ENCODE data around the gene HK1. TPM values are rescaled to one million over a fixed set of nuclear protein-coding genes. Genes with fewer than 3 reads are reported as not detected.
"Not testable (repeated sequence)": the region's sequence is repeated elsewhere in the genome, so short reads cannot be mapped to it uniquely, and the experiment has no call there.

HK1 gene
- total and polyA plus RNA-seq, 2 experiments from 2014 or later = 31.1 to 42.5 TPM

DNA sequence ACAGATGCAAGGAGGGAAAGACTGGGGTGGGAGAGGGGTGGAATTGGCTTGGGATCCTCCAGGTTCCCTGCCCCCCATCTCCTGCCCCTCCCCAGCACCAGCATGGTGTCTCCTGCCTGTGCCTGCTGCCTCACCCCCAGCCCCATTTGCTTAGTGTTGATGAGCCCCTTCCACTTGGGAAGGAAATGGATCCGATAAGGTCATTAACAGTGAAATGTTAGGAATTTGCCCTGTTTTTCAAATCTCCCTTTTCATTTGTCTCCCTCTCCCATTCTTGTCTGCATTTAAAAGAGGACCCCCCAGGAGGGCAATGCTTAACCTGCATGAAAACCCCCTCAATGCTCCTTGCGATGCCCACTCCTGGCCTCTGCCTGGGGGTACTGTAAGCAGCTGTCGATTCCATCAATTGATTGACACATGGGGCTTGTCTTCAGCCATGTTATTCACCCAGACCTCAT lies 51.5 kb downstream of the HK1 start:
- H3K27ac ChIP-seq = no peak overlapping the region
- no peak overlapping the region for H3K4me3 ChIP-seq
- peaks cover 78% of the 10 kb centered on the region for H3K79me2 ChIP-seq
- no peak for DNase-seq (ENCODE audit: low spot score)
- no peaks in the 10 kb centered on the region for H3K9me2 ChIP-seq (replicated peaks; ENCODE audit: insufficient read depth)
- H3K36me3 ChIP-seq (replicated peaks; ENCODE audit: insufficient read depth, low read depth) = no peaks in the 10 kb centered on the region
- H2AFZ ChIP-seq = no peak overlapping the region
- H3K4me1 ChIP-seq (ENCODE audit: insufficient read depth) = peaks cover 40% of the 10 kb centered on the region
- 66% methylated on average over 3 of the region's 3 CpGs for WGBS (ENCODE audit: low lambda C conversion rate, missing lambda C conversion rate)
- no peak overlapping the region for H3K4me2 ChIP-seq
- H3K9me3 ChIP-seq (ENCODE audit: low read depth) = no peaks in the 10 kb centered on the region
- no peaks in the 10 kb centered on the region for H3K27me3 ChIP-seq
- TF ChIP-seq EZH2 (IDR thresholded peaks at IDR 0.05; ENCODE audit: borderline replicate concordance) = no peak
- H4K20me1 ChIP-seq (ENCODE audit: insufficient read depth, poor library complexity, severe bottlenecking) = peaks cover 4% of the 10 kb centered on the region

DNA sequence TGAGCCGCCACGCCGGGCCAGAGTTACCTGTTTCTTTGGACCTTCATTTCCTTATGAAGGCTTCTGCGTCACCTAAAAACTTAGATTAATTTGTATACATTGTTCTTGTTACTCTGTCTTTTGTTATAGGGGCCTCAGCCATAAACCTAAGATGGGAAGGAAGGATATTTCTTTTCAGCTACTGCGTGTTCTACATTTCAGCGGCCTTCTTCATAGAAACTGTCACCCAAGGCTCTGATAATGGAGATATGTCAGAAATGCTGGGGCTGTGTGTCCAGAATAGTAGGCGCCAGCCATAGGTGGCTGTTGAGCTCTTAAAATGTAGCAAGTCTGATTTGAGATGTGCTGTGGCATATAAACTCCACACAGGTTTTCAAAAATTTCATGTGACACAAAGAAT lies 52.9 kb downstream of the HK1 start:
- no peaks in the 10 kb centered on the region for H3K27me3 ChIP-seq
- H3K79me2 ChIP-seq = peaks cover 80% of the 10 kb centered on the region
- H3K9me2 ChIP-seq (replicated peaks; ENCODE audit: insufficient read depth) = no peaks in the 10 kb centered on the region
- H3K4me1 ChIP-seq (ENCODE audit: insufficient read depth) = peaks cover 45% of the 10 kb centered on the region
- DNase-seq (ENCODE audit: low spot score) = no peak
- peak overlapping the region; percentile 19 for H3K27ac ChIP-seq
- H3K4me3 ChIP-seq = no peak overlapping the region
- TF ChIP-seq EZH2 (IDR thresholded peaks at IDR 0.05; ENCODE audit: borderline replicate concordance) (no peak), EZH2phosphoT487 (IDR thresholded peaks at IDR 0.05; ENCODE audit: low read depth, severe bottlenecking, unreplicated experiment) (no peak)
- TF ChIP-seq, protein P1, sequence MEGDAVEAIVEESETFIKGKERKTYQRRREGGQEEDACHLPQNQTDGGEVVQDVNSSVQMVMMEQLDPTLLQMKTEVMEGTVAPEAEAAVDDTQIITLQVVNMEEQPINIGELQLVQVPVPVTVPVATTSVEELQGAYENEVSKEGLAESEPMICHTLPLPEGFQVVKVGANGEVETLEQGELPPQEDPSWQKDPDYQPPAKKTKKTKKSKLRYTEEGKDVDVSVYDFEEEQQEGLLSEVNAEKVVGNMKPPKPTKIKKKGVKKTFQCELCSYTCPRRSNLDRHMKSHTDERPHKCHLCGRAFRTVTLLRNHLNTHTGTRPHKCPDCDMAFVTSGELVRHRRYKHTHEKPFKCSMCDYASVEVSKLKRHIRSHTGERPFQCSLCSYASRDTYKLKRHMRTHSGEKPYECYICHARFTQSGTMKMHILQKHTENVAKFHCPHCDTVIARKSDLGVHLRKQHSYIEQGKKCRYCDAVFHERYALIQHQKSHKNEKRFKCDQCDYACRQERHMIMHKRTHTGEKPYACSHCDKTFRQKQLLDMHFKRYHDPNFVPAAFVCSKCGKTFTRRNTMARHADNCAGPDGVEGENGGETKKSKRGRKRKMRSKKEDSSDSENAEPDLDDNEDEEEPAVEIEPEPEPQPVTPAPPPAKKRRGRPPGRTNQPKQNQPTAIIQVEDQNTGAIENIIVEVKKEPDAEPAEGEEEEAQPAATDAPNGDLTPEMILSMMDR (IDR thresholded peaks at IDR 0.05; ENCODE audit: poor library complexity) = no peak
- no peak overlapping the region for H3K4me2 ChIP-seq
- no peak overlapping the region for H2AFZ ChIP-seq
- no peaks in the 10 kb centered on the region for H3K36me3 ChIP-seq (replicated peaks; ENCODE audit: insufficient read depth, low read depth)
- H3K9me3 ChIP-seq (ENCODE audit: low read depth) = no peaks in the 10 kb centered on the region
- H4K20me1 ChIP-seq (ENCODE audit: insufficient read depth, poor library complexity, severe bottlenecking) = no peaks in the 10 kb centered on the region
- 96% methylated on average over 7 of the region's 7 CpGs for WGBS (ENCODE audit: low lambda C conversion rate, missing lambda C conversion rate)

DNA sequence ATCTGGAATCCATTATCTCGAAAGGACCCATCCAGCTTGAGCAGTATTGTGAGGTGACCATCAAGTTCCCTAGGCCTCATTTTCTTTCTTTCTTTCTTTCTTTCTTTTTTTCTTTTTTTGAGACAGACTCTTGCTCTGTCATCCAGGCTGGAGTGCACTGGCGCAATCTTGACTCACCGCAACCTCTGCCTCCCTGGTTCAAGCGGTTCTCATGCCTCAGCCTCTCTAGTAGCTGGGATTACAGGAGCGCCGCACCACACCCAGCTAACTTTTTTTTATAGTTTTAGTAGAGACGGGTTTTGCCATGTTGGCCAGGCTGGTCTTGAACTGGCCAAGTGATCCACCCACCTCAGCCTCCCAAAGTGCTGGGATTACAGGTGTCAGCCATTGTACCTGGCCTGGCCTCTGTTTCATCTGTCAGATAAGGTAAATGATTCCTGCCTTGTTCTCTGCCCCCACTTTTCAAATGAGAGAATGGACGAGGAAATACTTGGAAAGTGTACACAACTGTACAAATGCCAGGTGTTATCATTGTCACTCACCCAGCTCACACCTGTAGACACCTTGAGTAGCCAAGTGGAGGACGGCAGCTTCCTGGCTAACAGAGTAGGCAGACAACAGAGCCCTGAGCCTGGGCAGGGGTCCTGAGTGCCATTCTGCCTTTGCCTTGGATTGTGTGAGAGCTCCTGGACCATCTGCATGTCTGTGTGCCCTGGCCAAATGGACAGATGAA lies 54.1 kb downstream of the HK1 start:
- Histone ChIP-seq H3K9me2 (replicated peaks; ENCODE audit: insufficient read depth) (no peaks in the 10 kb centered on the region), H2AFZ (no peak overlapping the region), H3K9me3 (ENCODE audit: low read depth) (no peaks in the 10 kb centered on the region), H3K27ac (peak overlapping the region; percentile 71), H3K4me2 (peak overlapping the region; percentile 60), H4K20me1 (ENCODE audit: insufficient read depth, poor library complexity, severe bottlenecking) (no peaks in the 10 kb centered on the region), H3K79me2 (peaks cover 76% of the 10 kb centered on the region), H3K36me3 (replicated peaks; ENCODE audit: insufficient read depth, low read depth) (no peaks in the 10 kb centered on the region), H3K27me3 (no peaks in the 10 kb centered on the region), H3K4me3 (no peak overlapping the region), H3K4me1 (ENCODE audit: insufficient read depth) (peaks cover 44% of the 10 kb centered on the region)
- DNase-seq (ENCODE audit: low spot score) = no peak
- TF ChIP-seq, protein P1 (IDR thresholded peaks at IDR 0.05; ENCODE audit: poor library complexity) = no peak
- TF ChIP-seq EZH2phosphoT487 (IDR thresholded peaks at IDR 0.05; ENCODE audit: low read depth, severe bottlenecking, unreplicated experiment) (no peak), EZH2 (IDR thresholded peaks at IDR 0.05; ENCODE audit: borderline replicate concordance) (no peak)
- WGBS (ENCODE audit: low lambda C conversion rate, missing lambda C conversion rate) = 88% methylated on average over 9 of the region's 9 CpGs

DNA sequence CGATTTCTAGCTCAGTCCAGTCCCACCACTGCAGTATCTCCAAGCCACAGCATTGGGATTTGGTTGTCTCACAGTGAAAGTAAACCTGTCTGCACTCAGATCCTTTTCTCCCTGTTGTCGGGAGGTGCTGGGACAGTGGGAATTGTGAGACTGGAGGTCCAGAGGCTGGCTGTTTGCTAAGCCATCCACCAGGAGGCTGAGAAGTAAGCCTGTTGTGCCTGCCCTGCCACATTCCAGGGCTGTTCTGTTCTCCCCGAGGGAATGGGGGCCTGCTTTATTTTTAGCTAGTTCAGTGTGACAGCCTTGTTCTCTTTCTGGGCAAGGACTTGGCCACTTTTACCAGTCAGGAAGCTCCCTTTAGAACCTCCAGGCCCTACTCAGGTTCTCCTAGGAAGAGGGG lies 54.9 kb downstream of the HK1 start:
- no peaks in the 10 kb centered on the region for H3K9me2 ChIP-seq (replicated peaks; ENCODE audit: insufficient read depth)
- H3K4me3 ChIP-seq = no peak overlapping the region
- no peak overlapping the region for H2AFZ ChIP-seq
- no peaks in the 10 kb centered on the region for H4K20me1 ChIP-seq (ENCODE audit: insufficient read depth, poor library complexity, severe bottlenecking)
- H3K27me3 ChIP-seq = no peaks in the 10 kb centered on the region
- no peaks in the 10 kb centered on the region for H3K36me3 ChIP-seq (replicated peaks; ENCODE audit: insufficient read depth, low read depth)
- H3K4me1 ChIP-seq (ENCODE audit: insufficient read depth) = peaks cover 43% of the 10 kb centered on the region
- no peaks in the 10 kb centered on the region for H3K9me3 ChIP-seq (ENCODE audit: low read depth)
- DNase-seq (ENCODE audit: low spot score) = peak; percentile 71
- peak overlapping the region; percentile 71 for H3K27ac ChIP-seq
- H3K79me2 ChIP-seq = peaks cover 73% of the 10 kb centered on the region
- H3K4me2 ChIP-seq = peak overlapping the region; percentile 60
- 18% methylated on average over 3 of the region's 3 CpGs for WGBS (ENCODE audit: low lambda C conversion rate, missing lambda C conversion rate)
- TF ChIP-seq, protein P1 (IDR thresholded peaks at IDR 0.05; ENCODE audit: poor library complexity) = peak; percentile 4
- TF ChIP-seq EZH2phosphoT487 (IDR thresholded peaks at IDR 0.05; ENCODE audit: low read depth, severe bottlenecking, unreplicated experiment) = no peak

DNA sequence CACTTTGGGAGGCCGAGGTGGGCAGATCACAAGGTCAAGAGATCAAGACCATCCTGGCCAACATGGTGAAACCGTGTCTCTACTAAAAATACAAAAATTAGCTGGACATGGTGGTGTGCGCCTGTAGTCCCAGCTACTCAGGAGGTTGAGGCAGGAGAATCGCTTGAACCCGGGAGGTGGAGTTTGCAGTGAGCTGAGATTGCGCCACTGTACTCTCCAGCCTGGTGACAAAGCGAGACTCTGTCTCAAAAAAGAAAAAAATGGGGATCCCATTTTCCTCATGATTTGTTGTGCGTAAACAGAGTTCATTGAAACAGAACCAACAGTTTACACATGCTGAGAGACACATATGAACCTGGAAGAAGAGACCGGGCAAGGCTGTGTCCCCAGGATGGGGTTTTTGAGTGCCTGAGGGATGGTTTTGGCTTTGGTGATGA lies 55.6 kb downstream of the HK1 start:
- H3K36me3 ChIP-seq (replicated peaks; ENCODE audit: insufficient read depth, low read depth); H2AFZ ChIP-seq; DNase-seq (ENCODE audit: low spot score); H3K27me3 ChIP-seq; H3K4me3 ChIP-seq; H3K9me3 ChIP-seq (ENCODE audit: low read depth); H3K9me2 ChIP-seq (replicated peaks; ENCODE audit: insufficient read depth); H4K20me1 ChIP-seq (ENCODE audit: insufficient read depth, poor library complexity, severe bottlenecking): not testable (repeated sequence)
- Histone ChIP-seq H3K27ac (peak overlapping the region; percentile 71), H3K4me2 (peak overlapping the region; percentile 60), H3K79me2 (peaks cover 74% of the 10 kb centered on the region), H3K4me1 (ENCODE audit: insufficient read depth) (peaks cover 45% of the 10 kb centered on the region)
- 90% methylated on average over 9 of the region's 9 CpGs for WGBS (ENCODE audit: low lambda C conversion rate, missing lambda C conversion rate)

Measured in hepatocyte (in vitro differentiated cells).